ENCODE data around the gene STARD10.

The STARD10 gene

GRCh38 chr11:72793425-72794367, at the start of gene STARD10:
TSS of gene STARD10 (minus strand) at chr11:72794047. CDS start at chr11:72781181, 12,866 bp downstream.
- DNase-seq (ENCODE audit: low spot score): peak; percentile 96

DNA sequence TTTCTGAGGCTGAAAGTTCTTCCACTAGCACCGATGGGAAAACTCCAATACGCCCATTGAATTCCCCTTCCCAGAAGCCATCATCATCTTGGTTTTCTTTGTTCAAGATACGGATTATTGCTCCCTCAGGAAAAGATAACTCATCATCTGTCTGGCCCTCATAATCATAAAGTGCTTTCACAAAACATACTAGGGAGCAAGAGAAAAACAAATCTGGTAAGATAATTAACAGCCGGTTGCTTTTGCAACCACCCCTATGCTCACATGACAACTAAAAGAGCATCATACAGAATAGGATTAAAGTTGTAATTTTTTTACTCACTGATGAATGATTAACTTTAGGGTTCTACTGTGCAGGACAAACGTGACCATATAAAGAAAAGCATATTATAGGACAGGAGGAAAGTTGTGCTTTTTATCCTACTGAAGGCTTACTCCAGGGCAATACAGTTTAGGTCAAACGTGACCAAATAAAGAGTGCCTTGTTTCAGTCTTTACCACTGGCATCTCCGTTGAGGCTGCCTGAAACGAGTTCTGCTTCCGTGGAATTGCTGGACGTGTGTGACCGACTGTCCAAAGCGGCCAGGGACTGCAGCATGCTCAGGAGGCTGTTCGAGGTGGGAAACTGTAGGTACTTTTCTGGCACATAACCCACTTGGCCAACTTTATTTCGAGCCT, 48.9 kb upstream of the STARD10 start:
- no peak for DNase-seq (ENCODE audit: low spot score)

- DNase-seq (ENCODE audit: low spot score): no peak
Measured at GRCh38 chr11:72842126-72842525, 48.3 kb upstream of the STARD10 start.

GRCh38 chr11:72841397-72841796, 47.5 kb upstream of the STARD10 start:
- DNase-seq (ENCODE audit: low spot score): no peak

GRCh38 chr11:72840780-72841179, 46.9 kb upstream of the STARD10 start:
- DNase-seq (ENCODE audit: low spot score): no peak

GRCh38 chr11:72838691-72839305, 45.0 kb upstream of the STARD10 start:
- DNase-seq (ENCODE audit: low spot score): no peak

DNA sequence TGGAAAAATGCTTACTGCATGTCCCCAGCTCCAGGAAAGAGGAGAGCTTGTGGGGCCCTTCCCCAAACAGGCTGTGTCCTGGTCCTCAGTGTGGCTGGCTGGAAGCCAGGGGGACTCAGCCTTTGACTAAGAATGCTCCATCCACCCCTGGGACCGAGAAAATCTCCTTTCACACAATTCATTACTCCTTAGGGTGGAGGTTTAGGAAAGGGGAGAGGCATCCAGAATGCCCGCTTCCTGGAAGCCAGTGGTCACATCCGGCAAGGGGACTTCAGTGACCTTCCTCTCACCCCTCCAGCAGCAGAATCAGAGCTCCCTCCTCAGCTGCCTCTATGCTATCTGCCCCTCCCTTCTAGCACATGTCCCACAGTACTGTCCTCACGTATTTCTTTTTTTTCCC, 42.3 kb upstream of the STARD10 start:
- no peak for DNase-seq (ENCODE audit: low spot score)

GRCh38 chr11:72834905-72835304, 41.1 kb upstream of the STARD10 start:
- no peak for DNase-seq (ENCODE audit: low spot score)

GRCh38 chr11:72833811-72834493, 40.1 kb upstream of the STARD10 start:
- no peak for DNase-seq (ENCODE audit: low spot score)

- no peak for DNase-seq (ENCODE audit: low spot score)
Measured at GRCh38 chr11:72833083-72833733, 39.4 kb upstream of the STARD10 start.

- DNase-seq (ENCODE audit: low spot score): no peak
Measured at GRCh38 chr11:72832301-72833082, 38.6 kb upstream of the STARD10 start.

GRCh38 chr11:72831521-72832300, 37.9 kb upstream of the STARD10 start:
- peak; percentile 44 for DNase-seq (ENCODE audit: low spot score)

DNA sequence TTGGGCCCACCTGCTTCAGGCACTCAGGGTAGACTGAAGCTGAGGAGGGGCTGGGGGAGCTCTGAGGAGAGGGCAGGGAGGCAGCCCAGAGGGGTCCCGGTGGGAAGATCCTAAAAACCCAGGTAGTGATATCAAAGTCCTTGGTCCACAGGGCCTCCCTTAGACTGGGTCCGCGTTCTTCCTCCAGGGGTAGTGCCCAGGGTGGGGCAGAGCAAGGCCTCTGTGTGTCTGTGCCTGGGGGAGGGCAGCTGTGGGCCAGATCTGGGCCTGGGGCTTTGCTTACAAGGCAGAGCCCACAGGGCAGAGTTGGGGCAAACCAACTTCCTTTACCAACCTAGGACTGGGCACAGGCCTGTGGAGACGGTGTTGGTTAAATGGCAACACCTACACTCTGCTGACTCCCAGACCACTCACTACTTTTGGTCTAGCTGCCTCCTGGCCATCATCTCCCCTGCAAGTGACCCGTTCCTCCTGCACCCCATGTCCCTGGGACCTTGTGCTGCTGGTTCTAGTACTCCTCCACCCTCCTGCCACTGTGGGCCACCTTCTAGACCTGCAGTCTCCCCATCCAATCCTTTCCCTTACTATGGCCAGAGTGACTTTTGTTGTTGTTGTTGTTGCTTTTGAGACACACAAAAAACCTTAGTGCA, 36.2 kb upstream of the STARD10 start:
- no peak for DNase-seq (ENCODE audit: low spot score)

DNA sequence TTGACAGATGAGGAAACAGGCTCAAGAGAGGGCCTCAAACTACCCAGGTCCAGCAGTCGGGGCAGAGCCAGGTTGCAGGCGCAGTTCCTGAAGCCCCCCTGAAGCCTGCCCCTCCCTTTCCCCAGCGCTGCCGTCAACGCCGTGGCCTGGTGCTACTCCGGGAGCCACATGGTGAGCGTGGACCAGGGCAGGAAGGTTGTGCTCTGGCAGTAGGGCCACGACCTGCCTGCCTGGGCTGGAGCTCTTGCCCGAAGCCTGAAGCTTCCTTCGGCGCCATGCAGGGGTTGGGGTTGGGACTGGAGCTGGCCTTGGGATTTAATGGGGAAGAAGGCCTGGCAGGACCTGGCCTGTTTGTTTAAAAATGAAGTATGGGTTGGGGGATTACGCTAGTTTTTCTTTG, 35.3 kb upstream of the STARD10 start:
- no peak for DNase-seq (ENCODE audit: low spot score)

GRCh38 chr11:72828692-72829101, 34.9 kb upstream of the STARD10 start:
- DNase-seq (ENCODE audit: low spot score): no peak

DNA sequence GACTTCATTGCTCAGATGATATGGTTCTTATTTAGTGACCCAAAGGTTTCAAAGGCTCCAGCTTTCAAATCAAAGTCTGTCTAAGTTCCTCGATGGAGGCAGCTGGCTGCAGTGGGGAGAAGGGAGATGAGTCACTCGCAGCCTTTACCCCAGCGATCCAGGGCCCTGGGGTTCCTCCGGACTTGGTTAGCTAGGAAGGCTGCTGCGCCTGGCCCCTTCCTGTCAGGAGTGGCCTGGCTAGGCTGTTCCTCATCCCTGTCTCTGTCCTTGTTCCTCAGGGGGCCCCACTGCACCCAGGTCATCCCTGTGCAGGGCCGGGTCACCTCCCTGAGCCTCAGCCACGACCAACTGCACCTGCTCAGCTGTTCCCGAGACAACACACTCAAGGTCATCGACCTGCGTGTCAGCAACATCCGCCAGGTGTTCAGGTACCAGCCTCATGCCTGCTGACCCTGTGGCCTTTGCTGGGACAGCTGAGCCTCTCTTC, 34.3 kb upstream of the STARD10 start:
- no peak for DNase-seq (ENCODE audit: low spot score)

DNA sequence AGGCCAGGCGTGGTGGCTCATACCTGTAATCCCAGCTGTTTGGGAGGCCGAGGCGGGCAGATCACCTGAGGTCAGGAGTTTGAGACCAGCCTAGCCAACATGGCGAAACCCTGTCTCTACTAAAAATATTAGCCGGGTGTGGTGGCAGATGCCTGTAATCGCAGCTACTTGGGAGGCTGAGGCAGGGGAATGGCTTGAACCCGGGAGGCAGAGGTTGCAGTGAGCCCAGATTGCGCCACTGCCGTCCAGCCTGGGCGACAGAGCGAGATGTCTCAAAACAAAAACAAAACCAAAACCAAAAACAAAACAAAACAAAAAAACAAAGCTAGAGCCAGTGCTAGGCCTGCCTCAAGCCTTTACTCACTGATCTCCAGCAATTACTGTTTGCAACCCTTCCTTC, 33.8 kb upstream of the STARD10 start:
- peak; percentile 10 for DNase-seq (ENCODE audit: low spot score)

DNA sequence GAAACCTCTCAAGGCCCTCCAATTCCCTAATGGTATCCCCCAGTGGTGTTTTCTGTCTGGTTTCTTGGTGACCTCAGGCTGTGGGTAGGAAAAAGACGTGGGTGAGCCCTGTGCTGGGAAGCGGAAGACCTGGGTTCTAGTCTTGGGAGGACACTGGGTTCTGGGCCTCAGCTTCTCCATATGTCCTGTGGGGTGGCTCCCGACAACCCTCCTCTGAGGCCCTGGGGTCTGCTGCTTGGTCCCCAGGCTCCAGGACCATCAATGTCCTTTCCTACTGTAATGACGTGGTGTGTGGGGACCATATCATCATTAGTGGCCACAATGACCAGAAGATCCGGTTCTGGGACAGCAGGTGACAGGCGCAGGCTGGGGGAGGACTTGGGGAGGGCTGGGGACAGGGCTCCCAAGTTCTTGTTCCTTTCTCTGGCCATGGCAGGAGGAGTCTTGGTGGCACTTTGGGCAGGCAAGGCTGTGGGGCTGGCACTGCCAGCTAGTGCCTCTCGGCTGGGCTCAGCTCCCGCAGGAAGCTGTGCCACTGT, 33.2 kb upstream of the STARD10 start:
- no peak for DNase-seq (ENCODE audit: low spot score)
